HG02642 (cell line): Measurements from ENCODE around the gene NR5A1.

Experiments
- ATAC-seq: cut with Tn5 transposase; IDR thresholded peaks from one replicate; pipeline ENCODE4 v1.9.1; 2021; ENCODE audit warnings: mild to moderate bottlenecking; ENCODE audit not compliant: unreplicated experiment, poor library complexity

Gene NR5A1

DNA sequence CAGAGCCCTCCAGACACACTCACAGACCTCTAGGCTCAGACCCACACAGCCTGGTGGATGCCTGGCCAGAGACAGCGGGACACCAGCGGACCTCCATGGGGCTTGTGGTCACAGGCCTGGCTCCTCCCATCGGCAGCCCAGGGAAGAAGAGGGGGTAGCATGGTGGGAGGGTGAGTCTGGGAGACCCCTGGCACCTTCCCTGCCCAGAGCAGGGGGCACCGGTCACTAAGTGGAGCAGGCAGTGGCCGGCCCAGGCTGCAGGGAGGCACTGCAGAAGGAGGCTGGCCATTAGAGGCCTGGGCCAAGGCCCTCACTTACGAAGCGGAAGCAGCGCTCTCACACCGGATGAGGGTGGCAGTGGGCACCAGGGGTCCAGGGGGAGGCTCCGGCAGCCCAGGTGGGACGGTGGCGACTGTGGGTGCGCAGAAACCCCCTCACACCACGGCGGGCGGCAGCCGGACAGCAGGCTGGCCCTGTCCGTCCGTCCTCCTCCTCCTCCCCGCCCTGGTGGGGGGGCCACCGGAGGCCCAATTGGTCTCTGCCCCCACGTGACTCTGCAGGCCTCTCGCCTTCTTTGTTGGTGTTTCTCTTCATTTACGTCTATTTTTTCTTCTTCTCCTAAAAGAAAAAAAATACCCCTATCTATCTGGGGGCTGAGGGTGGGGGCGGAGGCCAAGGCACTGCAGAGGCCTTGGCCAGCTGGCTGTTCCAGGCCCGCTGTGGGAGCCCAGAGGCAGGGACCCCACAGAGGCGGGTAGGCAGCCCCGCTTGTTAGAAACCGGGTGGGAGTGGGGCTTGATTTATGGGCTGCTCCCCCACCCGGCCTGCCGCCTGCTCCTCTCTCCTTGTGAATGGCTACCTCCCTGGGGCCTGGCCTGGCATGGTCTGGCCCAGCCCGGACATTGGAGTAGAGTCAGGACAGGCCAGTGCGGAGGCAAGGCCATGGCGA lies at the start of gene NR5A1:
Gene NR5A1, minus strand, starts transcription at position 469 of the 949 bp plus-strand sequence. CDS start 4,004 bp downstream, outside the sequence.
- no peak for ATAC-seq

DNA sequence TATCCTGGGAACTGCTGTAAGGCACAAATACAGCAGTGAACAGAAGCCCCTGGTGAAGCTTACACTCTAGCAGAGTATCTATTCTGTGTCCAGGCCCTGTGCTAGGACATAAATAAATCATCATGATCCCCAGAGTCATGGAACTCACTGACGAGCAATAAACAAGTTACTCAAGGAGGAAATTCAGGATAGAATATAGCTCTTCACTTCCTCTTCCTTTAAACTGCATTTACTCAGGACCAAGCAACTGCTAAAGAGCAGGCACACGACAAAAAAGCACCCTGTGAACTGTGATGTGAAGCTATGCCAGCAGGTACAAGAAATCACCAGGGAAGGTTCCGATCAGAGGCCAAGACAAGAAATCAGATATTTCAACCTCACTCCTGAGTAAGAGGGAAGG lies 47.8 kb upstream of the NR5A1 start:
- no peak for ATAC-seq

- no peak for ATAC-seq
Measured at GRCh38 chr9:124553738-124554137, 46.5 kb upstream of the NR5A1 start.

GRCh38 chr9:124552273-124552605 lies 45.0 kb upstream of the NR5A1 start:
- no peak for ATAC-seq

DNA sequence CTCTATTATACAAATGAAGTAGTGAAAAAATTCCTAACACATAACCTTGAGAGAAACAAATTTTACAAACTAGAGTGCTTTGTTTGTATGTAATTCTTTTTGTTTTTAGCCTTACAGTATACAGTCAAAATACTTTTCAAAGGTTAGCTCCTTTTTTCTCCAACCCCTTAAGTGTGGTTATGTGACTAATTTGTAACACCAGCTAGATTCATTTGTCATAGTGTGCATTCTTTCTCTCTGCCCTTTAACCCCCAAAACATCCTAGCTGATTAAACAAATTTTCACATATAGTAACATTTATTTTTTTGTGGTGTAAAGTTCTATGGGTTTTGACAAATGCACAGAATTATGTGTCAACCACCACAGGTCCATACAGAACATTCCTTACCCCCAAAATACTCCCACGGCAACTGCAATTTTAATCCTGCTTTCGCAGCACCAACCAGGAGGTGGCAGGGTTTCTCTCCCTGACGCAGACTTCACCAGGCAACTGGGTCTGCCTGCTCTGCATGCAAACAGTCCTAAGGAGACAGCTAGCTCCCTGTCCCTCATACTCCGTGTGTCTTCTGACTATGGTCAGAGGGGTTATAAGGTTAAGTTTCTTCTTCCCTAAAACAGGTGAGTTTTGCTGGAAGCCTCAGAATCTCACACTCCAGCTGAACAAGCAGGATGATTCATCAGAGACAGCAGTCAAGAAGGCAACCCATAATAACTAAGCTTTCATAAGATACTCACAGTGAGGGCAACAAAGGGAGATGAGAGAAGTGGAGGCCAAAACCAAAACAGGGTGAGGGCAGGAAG lies 44.5 kb upstream of the NR5A1 start:
- ATAC-seq: no peak

- ATAC-seq: no peak
Measured at GRCh38 chr9:124550072-124550471, 42.9 kb upstream of the NR5A1 start.

GRCh38 chr9:124549016-124549415 lies 41.8 kb upstream of the NR5A1 start:
- no peak for ATAC-seq

GRCh38 chr9:124544535-124544934 lies 37.3 kb upstream of the NR5A1 start:
- ATAC-seq: no peak

DNA sequence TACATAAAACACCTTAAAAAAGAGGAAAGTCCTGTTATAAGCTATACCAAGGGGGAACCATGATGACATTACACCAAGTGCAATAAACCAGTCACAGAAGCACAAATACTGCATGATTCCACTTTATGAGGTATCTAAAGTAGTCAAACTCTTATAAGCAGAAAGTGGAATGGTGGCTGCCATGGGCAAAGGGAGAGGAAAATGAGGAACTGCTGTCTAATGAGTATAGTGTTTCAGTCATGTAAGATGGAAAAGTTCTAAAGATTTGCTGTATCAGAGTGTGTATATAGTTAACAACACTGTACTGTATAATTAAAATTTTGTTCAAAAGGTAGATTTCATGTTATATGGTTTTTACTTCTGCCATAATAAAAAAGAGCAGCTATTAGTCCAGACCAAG lies 34.6 kb upstream of the NR5A1 start:
- ATAC-seq: no peak

DNA sequence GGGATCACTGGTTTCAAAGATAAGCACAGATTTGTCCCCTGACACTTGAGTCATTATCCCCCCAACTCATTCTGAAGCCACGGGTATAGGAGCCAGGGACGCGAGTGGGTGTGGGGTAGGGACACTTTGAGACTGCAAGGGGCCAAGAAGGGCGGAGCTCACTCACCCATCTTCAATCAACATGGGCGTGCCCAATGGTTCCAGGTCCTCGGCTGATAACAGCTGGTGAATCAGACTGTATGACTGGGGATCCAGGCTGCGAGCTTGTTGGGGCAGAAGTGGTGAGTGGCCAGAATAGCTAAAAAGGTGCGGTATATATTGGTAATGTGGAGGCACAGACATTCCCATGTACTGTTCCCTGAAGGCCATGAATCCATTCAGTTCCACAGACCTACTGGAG lies 30.7 kb upstream of the NR5A1 start:
- ATAC-seq: no peak

GRCh38 chr9:124535846-124536245 lies 28.6 kb upstream of the NR5A1 start:
- no peak for ATAC-seq

DNA sequence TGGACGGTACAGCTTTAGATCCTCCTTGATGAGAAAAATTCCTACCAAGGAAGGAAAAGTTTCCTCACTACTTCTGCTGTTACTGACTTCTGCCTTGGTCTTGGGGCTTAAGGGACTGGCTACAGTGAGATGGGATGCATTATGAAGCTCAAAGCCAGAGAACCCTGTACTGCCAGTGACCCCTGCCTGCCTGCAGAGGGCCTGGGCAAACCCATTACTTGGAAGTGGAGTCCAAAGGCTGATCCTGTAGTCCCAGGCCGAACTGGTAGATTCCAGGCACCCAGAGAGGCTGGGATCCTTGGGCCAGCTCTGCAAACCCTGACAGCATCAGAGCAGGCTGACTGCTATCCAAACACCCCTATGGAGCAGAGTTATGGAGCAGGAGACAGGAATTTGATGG lies 25.7 kb upstream of the NR5A1 start:
- no peak for ATAC-seq

- no peak for ATAC-seq
Measured at GRCh38 chr9:124531115-124531514, 23.9 kb upstream of the NR5A1 start.

DNA sequence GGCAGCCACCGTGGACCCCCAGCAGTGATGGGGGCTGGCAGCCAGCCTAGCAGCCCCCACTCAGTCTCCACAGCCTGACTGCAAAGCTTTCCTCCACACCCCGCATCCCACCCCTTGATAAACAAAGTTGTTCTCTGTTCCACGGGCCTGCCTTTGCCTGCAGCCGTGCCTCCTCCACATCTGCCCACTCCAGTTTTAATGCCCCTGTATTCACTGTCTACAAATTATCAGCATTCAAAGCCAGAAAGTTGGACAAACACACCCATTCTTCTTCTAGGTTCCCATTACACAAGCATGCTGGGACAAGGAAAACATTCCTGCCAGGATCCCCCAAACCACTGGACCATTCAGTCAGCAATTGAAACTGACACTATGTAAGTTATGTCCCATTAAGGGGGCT lies 23.0 kb upstream of the NR5A1 start:
- no peak for ATAC-seq

- ATAC-seq: no peak
Measured at GRCh38 chr9:124527781-124528180, 20.6 kb upstream of the NR5A1 start.

- ATAC-seq: no peak
Measured at GRCh38 chr9:124526174-124526573, 19.0 kb upstream of the NR5A1 start.

GRCh38 chr9:124522121-124523098 lies 15.2 kb upstream of the NR5A1 start:
- no peak for ATAC-seq

DNA sequence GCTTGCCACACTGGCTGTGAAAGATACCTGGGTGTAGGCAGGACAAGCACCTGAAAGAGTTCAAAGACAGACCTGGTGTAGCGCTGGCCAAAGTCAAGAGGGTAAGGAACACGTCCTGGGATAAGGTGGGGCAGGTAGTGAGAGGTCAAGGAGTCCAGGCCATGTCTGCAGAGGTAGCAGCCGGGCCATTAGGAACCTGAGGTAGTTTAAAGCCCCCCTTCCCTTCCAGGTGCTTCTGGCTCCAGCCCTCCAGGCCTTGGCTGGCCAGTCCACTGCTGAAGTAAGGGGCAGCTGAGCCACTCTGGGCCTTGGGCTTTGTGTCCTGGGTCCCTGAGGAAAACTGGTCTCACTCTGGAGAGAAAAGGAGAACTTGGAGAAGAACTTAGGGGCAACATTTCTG lies 13.9 kb upstream of the NR5A1 start:
- ATAC-seq: no peak

DNA sequence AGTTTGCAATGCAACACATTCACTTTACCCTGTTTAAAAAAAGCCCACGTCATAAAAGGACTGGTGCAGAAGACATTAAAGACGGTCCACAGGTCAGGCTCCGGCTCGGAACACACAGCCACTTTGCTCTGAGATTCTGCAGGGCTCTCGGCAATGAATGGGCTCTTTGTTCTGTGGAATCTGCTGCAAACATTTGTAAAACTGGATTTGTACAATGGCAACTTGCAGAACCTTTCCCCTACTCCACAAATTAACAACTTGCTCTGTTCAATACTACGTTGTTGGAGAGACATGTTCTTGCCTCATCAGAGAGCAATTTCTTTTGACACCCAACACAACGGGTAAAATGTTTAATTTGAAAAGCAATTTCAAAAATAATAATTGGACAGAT lies 13.0 kb upstream of the NR5A1 start:
- no peak for ATAC-seq

DNA sequence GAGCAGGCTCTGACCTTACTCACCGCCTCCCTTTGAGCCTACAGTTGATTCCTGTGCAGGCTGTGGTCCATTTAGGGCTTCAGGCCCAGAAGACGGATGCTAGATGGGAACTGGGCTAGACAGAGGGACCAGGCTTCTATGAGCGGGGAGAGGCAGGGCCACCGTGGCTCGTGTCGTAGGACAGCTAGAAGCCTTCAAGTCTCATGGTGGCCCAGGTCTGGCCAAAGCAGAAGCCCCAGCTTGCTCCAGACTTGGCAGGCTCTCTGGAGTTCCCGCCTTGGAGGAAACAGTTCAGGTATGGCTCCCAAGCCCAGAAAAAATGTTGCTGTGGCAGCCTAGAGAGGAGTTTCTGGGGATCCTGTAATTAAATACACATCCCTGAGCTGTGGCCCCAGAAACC lies 10.9 kb upstream of the NR5A1 start:
- no peak for ATAC-seq
